Ishikawa (cell line): ENCODE data around the gene ZNF678.

Experiments used
- CEBPB ChIP-seq: IDR thresholded peaks from 2 replicates; pipeline ENCODE4 v1.6.1; 2012
- CREB1 ChIP-seq: IDR thresholded peaks from 2 replicates; pipeline ENCODE4 v1.6.1; 2012; ENCODE audit warnings: low read depth
- EGR1 ChIP-seq: IDR thresholded peaks from 2 replicates; pipeline ENCODE4 v1.6.1; 2012
- EP300 ChIP-seq: IDR thresholded peaks from 2 replicates; pipeline ENCODE4 v1.6.1; 2012; ENCODE audit warnings: borderline replicate concordance
- FOXM1 ChIP-seq: IDR thresholded peaks from 2 replicates; pipeline ENCODE4 v1.6.1; 2012; ENCODE audit warnings: low read depth, borderline replicate concordance
- MAX ChIP-seq: IDR thresholded peaks from 2 replicates; pipeline ENCODE4 v1.6.1; 2012
- NFIC ChIP-seq: IDR thresholded peaks from 2 replicates; pipeline ENCODE4 v1.6.1; 2012
- RAD21 ChIP-seq: IDR thresholded peaks from 2 replicates; pipeline ENCODE4 v1.6.1; 2012; ENCODE audit warnings: low read depth
- REST ChIP-seq: IDR thresholded peaks from 2 replicates; pipeline ENCODE4 v1.6.1; 2012; ENCODE audit warnings: low read depth, mild to moderate bottlenecking
- TAF1 ChIP-seq: IDR thresholded peaks from 2 replicates; pipeline ENCODE4 v1.6.1; 2012; ENCODE audit warnings: low read depth, mild to moderate bottlenecking
- TCF12 ChIP-seq: IDR thresholded peaks from 2 replicates; pipeline ENCODE4 v1.6.1; 2012; ENCODE audit warnings: low read depth
- TEAD4 ChIP-seq: IDR thresholded peaks from 2 replicates; pipeline ENCODE4 v1.6.1; 2012
- USF1 ChIP-seq: IDR thresholded peaks from 2 replicates; pipeline ENCODE4 v1.6.1; 2012
- YY1 ChIP-seq: IDR thresholded peaks from 2 replicates; pipeline ENCODE4 v1.6.1; 2012; ENCODE audit warnings: low read depth
- ZBTB7A ChIP-seq: IDR thresholded peaks from 2 replicates; pipeline ENCODE4 v1.6.1; 2012; ENCODE audit warnings: low read depth

ZNF678 gene

GRCh38 chr1:227561241-227561907 lies 2.0 kb upstream of the ZNF678 start:
- no peak for TF ChIP-seq CREB1
- TF ChIP-seq RAD21: no peak
- no peak for TF ChIP-seq TAF1
- TF ChIP-seq REST: no peak
- no peak for TF ChIP-seq TCF12
- no peak for TF ChIP-seq TEAD4
- TF ChIP-seq USF1: no peak
- TF ChIP-seq EGR1: no peak
- TF ChIP-seq EP300: no peak
- no peak for TF ChIP-seq NFIC
- TF ChIP-seq CEBPB: no peak
- no peak for TF ChIP-seq YY1
- TF ChIP-seq MAX: no peak
- TF ChIP-seq FOXM1: no peak
- no peak for TF ChIP-seq ZBTB7A

- no peak for TF ChIP-seq TEAD4
- TF ChIP-seq FOXM1: no peak
- no peak for TF ChIP-seq CREB1
- no peak for TF ChIP-seq ZBTB7A
- no peak for TF ChIP-seq TAF1
- no peak for TF ChIP-seq EGR1
- TF ChIP-seq MAX: no peak
- no peak for TF ChIP-seq TCF12
- no peak for TF ChIP-seq YY1
- no peak for TF ChIP-seq CEBPB
- TF ChIP-seq RAD21: no peak
- no peak for TF ChIP-seq USF1
- TF ChIP-seq NFIC: no peak
These were observed 1.3 kb upstream of the ZNF678 start for GRCh38 chr1:227562037-227562436.

- no peak for TF ChIP-seq MAX
- TF ChIP-seq NFIC: no peak
- no peak for TF ChIP-seq USF1
- no peak for TF ChIP-seq EP300
- TF ChIP-seq CREB1: no peak
- no peak for TF ChIP-seq RAD21
These were observed 428 bp upstream of the ZNF678 start for GRCh38 chr1:227562933-227563323.

- TF ChIP-seq TAF1 (no peak), USF1 (no peak), TEAD4 (no peak), NFIC (no peak), EGR1 (no peak)
These were observed 3.9 kb downstream of the ZNF678 start for GRCh38 chr1:227567256-227567655.

- TF ChIP-seq CEBPB (no peak), ZBTB7A (no peak), TEAD4 (no peak), USF1 (no peak), YY1 (no peak), RAD21 (no peak), CREB1 (no peak), EGR1 (no peak), TAF1 (no peak), EP300 (no peak), MAX (no peak), NFIC (no peak)
These were observed 5.2 kb downstream of the ZNF678 start for GRCh38 chr1:227568593-227568992.

GRCh38 chr1:227572752-227573151 lies 9.4 kb downstream of the ZNF678 start:
- TF ChIP-seq EP300: no peak
- no peak for TF ChIP-seq TCF12
- TF ChIP-seq USF1: no peak
- no peak for TF ChIP-seq EGR1
- TF ChIP-seq RAD21: no peak
- TF ChIP-seq YY1: no peak
- no peak for TF ChIP-seq TEAD4
- no peak for TF ChIP-seq ZBTB7A
- TF ChIP-seq CREB1: no peak
- TF ChIP-seq TAF1: no peak
